Parietal lobe (tissue), 2 donors: ENCODE results near the gene RAB30. TPM values are rescaled to one million over a fixed set of nuclear protein-coding genes. Genes with fewer than 3 reads are reported as not detected.

Source experiments
- small RNA-seq: library from RNA; depleted of rRNA; stranded (forward); fragments of <200 nt; gene quantifications from one replicate; pipeline ENCODE3, GENCODE V24; 2014; ENCODE audit warnings: low replicate concordance
- total RNA-seq: library from RNA; depleted of rRNA; stranded (reverse); fragments of >200 nt; gene quantifications from one replicate; pipeline ENCODE4 v1.2.3, GENCODE V29; 2014

RAB30 gene
- 53.5 TPM for total RNA-seq

GRCh38 chr11:83071567-83072349 is at the start of gene RAB30:
Gene RAB30, minus strand, starts transcription at chr11:83071897. Its CDS starts 74,581 bp downstream, at chr11:82997316.

Small RNA genes lying within 50 kb of the gene (small RNA-seq; reads per million reads assigned to genes)
- not detected for gene SNORA70E

Other genes with a start within 250 kb of the RAB30 start
- gene PRCP, start 171.5 kb downstream of the RAB30 start, total RNA-seq: 26.6 TPM
- 2.5 TPM for gene DDIAS, start 170.2 kb downstream of the RAB30 start, total RNA-seq
- 100 TPM for gene PCF11, start 85.2 kb upstream of the RAB30 start, total RNA-seq
- gene ANKRD42, start 121.8 kb upstream of the RAB30 start, total RNA-seq: 8.1 TPM
- gene CCDC90B, start 214.5 kb upstream of the RAB30 start, total RNA-seq: 146 TPM